HepG2 (cell line): ENCODE results near the gene MIA2.

Experiments
- CBFB ChIP-seq: sonication (generic); formaldehyde crosslinking; IDR thresholded peaks from 2 replicates; pipeline ENCODE4 v1.4.0; 2020; ENCODE audit warnings: missing genetic modification reagents
- SIN3A ChIP-seq: IDR thresholded peaks from 2 replicates; pipeline ENCODE4 v1.6.1; 2011; ENCODE audit warnings: low read depth, mild to moderate bottlenecking, control low read depth, low read length, borderline replicate concordance
- TF ChIP-seq, protein P1 (sequence below): sonication (generic); formaldehyde crosslinking; IDR thresholded peaks from 2 replicates; pipeline ENCODE4 v1.4.0; 2020; ENCODE audit warnings: missing genetic modification reagents

DNA sequence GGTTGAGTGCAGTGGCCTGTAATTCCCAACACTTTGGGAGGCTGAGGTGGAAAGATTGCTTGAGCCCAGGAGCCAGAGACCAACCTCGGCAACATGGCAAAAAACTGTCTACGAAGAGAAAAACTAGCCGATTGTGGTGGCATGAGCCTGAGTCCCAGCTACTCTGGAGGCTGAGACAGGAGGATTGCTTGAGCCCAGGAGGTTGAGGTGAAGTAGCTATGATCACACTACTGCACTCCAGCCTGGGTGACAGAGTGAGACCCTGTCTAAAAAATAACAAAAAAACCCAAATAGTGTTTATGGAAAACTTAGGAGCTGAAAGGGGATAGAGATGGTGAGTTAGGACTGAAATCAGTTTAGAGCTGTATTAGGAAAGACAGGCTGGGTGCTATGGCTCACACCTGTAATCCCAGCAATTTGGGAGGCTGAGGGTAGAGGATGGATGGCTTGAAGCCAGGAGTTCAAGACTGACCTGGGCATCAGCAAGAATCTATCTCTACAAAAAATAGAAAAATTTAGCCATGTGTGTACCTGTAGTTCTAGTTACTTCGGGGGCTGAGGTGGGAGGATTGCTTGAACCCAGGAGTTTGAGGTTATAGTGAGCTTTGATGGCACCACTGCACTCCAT, 49.0 kb upstream of the MIA2 start:
- TF ChIP-seq, protein P1, sequence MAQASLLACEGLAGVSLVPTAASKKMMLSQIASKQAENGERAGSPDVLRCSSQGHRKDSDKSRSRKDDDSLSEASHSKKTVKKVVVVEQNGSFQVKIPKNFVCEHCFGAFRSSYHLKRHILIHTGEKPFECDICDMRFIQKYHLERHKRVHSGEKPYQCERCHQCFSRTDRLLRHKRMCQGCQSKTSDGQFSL: no peak
- TF ChIP-seq CBFB (CRISPR knock-in tag) (no peak), SIN3A (no peak)
